ENCODE results near the gene ENO1.

Gene ENO1

DNA sequence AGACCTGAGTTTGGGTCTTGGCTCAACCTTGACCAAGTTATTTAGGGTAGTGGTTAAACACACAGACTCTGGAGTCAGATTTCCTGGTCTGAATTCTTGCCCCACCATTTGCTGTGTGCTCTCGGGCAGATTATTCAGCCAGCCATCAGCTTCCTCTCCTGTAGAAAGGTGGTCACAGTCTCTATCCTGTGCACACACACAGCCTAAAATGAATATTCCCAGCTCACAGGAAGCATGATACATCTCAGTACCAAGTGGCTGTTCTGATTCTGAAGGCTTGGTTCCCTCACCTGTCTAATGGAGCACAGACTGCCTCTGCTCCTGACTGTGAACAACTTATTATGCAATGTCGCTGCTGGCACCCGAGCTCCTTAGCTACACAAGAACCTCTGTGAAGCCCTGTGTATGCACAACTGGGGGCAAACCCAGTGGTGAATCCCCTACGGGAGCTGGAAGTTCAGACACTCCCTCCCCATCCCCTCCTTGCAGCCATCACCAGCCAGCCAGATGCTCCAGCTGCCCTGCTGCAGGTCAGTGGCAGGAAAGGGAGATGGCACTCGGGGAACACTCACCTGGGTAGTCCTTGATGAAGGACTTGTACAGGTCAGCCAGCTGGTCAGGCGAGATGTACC, 13.7 kb downstream of the ENO1 start:
- no peak for TF ChIP-seq GATA2 (IDR thresholded peaks at IDR 0.05; ENCODE audit: low read depth, low read length)
- no peak for TF ChIP-seq GATA3 (IDR thresholded peaks at IDR 0.05; ENCODE audit: low read depth, low read length)

GRCh38 chr1:8863794-8864233, 14.7 kb downstream of the ENO1 start:
- TF ChIP-seq GATA2 (IDR thresholded peaks at IDR 0.05; ENCODE audit: low read depth, low read length) (no peak), GATA3 (IDR thresholded peaks at IDR 0.05; ENCODE audit: low read depth, low read length) (no peak)

DNA sequence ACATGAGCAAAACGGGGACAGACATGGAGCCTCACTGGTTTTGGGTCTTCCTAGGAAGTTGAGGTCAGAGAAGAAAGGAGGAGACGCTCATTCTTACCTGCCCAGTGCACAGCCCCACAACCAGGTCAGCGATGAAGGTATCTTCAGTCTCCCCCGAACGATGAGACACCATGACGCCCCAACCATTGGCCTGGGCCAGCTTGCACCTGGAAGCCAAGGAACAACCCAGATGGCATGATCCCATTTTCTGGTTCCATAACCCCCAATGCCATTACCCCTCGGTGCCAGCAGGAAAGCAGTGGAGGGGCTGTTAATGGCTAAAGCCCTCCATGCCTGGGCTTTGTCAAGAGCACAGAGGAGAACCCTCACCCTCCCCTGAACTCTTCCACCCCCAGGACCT, 15.3 kb downstream of the ENO1 start:
- no peak for TF ChIP-seq GATA2 (IDR thresholded peaks at IDR 0.05; ENCODE audit: low read depth, low read length)

- TF ChIP-seq GATA2 (IDR thresholded peaks at IDR 0.05; ENCODE audit: low read depth, low read length) = no peak
- TF ChIP-seq GATA3 (IDR thresholded peaks at IDR 0.05; ENCODE audit: low read depth, low read length) = no peak
These were observed 16.0 kb downstream of the ENO1 start for GRCh38 chr1:8862528-8862927.

DNA sequence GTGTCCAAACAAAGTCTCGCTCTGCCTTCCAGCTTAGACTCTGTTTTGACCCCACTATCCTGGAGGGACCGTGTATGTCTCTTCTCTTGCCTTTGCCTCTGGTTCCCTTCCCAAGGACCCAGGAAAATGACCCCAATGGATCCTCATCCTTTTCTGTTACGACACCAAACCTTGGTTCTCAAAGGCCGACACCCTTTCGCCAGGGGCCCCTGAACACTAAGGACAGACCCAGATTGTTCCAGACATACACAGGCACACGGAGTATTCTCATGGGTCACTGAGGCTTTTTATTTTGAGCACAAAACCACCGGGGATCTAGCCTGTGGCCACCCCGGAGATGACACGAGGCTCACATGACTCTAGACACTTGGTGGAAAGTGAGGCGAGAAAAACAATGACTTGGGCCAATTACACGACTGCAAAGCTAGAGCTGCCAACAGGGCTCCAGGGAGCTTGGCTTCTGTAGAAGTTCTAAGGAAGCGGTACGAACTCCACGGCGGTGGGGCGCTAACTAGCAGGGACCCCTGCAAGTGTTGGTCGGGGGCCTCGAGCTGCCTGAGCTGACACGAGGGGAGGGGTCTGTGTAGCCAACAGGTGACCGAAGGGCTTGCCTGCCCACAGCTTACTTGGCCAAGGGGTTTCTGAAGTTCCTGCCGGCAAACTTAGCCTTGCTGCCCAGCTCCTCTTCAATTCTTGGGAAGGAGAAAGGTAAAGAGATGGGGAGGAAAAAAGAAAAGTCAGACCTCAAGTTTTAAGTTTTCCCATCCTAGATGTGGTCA, 17.6 kb downstream of the ENO1 start:
- TF ChIP-seq GATA2 (IDR thresholded peaks at IDR 0.05; ENCODE audit: low read depth, low read length) (no peak), GATA3 (IDR thresholded peaks at IDR 0.05; ENCODE audit: low read depth, low read length) (no peak)

- TF ChIP-seq GATA3 (IDR thresholded peaks at IDR 0.05; ENCODE audit: low read depth, low read length) = no peak
These were observed 19.4 kb downstream of the ENO1 start for GRCh38 chr1:8858888-8859706.

GRCh38 chr1:8858112-8858668, 20.3 kb downstream of the ENO1 start:
- TF ChIP-seq GATA2 (IDR thresholded peaks at IDR 0.05; ENCODE audit: low read depth, low read length) = no peak
- no peak for TF ChIP-seq GATA3 (IDR thresholded peaks at IDR 0.05; ENCODE audit: low read depth, low read length)

- TF ChIP-seq GATA2 (IDR thresholded peaks at IDR 0.05; ENCODE audit: low read depth, low read length) (no peak), GATA3 (IDR thresholded peaks at IDR 0.05; ENCODE audit: low read depth, low read length) (no peak)
These were observed 21.6 kb downstream of the ENO1 start for GRCh38 chr1:8856689-8857412.

GRCh38 chr1:8854240-8854639, 24.2 kb downstream of the ENO1 start:
- TF ChIP-seq GATA3 (IDR thresholded peaks at IDR 0.05; ENCODE audit: low read depth, low read length) = no peak
- TF ChIP-seq GATA2 (IDR thresholded peaks at IDR 0.05; ENCODE audit: low read depth, low read length) = no peak

GRCh38 chr1:8851060-8851459, 27.4 kb downstream of the ENO1 start:
- no peak for TF ChIP-seq GATA2 (IDR thresholded peaks at IDR 0.05; ENCODE audit: low read depth, low read length)
- TF ChIP-seq GATA3 (IDR thresholded peaks at IDR 0.05; ENCODE audit: low read depth, low read length) = no peak

DNA sequence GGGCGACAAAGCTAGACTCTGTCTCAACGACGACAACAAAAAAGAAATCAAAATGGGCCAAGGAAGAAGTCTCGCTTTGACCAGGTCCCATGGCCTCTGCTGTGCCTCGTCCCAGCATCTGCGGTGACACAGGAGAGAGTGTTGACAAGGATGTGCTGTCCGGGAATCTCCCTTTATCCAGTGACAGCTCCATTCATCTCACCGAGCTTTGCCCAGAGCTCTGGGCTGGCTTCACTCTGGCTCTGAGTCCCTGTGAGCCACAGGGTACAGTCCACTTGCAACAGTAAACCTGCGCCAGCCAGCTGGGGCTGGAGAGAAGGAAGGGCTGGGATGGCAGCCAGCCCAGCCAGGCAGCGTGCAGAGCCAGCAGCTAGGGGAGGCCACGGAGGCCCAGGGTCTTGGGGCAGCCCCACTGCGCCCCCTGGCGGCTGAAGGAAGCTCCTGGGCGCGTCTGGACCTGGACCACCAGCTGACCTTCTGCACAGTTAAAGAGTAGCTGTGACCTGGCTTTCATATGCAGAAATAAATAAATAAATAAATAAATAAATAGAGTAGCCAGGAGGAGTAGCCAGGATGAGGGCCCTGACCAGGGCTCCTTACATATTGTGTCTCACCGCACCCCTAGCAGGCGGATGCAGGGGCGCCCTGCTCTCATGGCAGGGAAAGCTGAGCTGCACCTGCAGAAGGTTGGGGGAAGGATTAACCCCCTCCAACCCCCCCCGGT, 29.7 kb downstream of the ENO1 start:
- TF ChIP-seq GATA2 (IDR thresholded peaks at IDR 0.05; ENCODE audit: low read depth, low read length) (no peak), GATA3 (IDR thresholded peaks at IDR 0.05; ENCODE audit: low read depth, low read length) (no peak)

GRCh38 chr1:8847990-8848389, 30.5 kb downstream of the ENO1 start:
- TF ChIP-seq GATA2 (IDR thresholded peaks at IDR 0.05; ENCODE audit: low read depth, low read length) (no peak), GATA3 (IDR thresholded peaks at IDR 0.05; ENCODE audit: low read depth, low read length) (no peak)

DNA sequence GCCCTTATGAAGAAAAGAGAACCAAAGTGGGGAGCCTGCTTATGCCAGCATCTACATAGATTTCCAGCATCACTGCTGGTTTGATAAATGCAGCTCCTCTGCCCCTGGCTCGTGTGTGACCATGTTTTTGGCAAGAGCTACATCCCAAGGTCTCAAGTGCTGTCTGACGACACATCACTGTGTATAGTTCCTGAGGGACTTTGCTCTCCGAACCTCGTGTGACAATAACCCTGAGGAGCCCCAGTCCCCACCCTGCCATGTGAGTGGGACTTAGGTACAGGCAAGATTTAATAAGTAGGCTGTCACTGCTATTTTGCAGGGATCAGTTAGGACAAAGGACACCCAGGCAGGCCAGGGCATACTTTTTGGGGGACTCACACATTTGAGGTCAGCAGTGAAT, 32.2 kb downstream of the ENO1 start:
- no peak for TF ChIP-seq GATA3 (IDR thresholded peaks at IDR 0.05; ENCODE audit: low read depth, low read length)
- no peak for TF ChIP-seq GATA2 (IDR thresholded peaks at IDR 0.05; ENCODE audit: low read depth, low read length)

Measured in SH-SY5Y (cell line).